Heart left ventricle (tissue), 13 donors: ENCODE results near the gene NTHL1.

Source experiments
- CTCF ChIP-seq, 12 donors: fragments of 200-600 bp; sonication (generic) in 4 of 12; IDR thresholded peaks; one replicate each; pipeline versions ENCODE4 v1.5.0 to v1.8.0; 2018 to 2022; ENCODE audit warnings: antibody characterized with exemption in 12 of 12, mild to moderate bottlenecking in 5 of 12
- POLR2A ChIP-seq, 2 donors: fragments of 450-650 bp; IDR thresholded peaks; one replicate each; pipeline ENCODE4 v1.6.1; 2017; ENCODE audit warnings: antibody characterized with exemption in 2 of 2, mild to moderate bottlenecking in 2 of 2, moderate library complexity in 2 of 2
- donor health status: ischemic (EF 13 %, LVEDD 7.1; RV severe dilation, severe dysfunction).
- donor health status: DM: no; HTN: yes; CAD: no.
- donor health status: DM: no; HTN: no; CAD: no.
- donor health status: ischemic (EF 25% LVEDD 6.9; RV normal size, moderate dysfunction).
- donor health status: ischemic (EF 25% LVEDD 5.7; RV mildly dilated, moderate dysfunction).
- donor health status: ischemic (EF 35%, LVEDD 5.7; RV mildly dilated, moderate dysfunction).
- donor health status: nonischemic (EF 11% LVEDD 7.7; RV severe dilation, severe dysfunction).
- donor health status: DM: yes; HTN: yes; CAD: no.
- donor health status: PGD.
- donor health status: ischemic (EF 29% LVEDD 5.4; RV normal size, mild dysfunction).
- donor health status: nonischemic (EF 23%, LVEDD 6.1; RV moderate dilation, normal function).

- TF ChIP-seq CTCF (IDR thresholded peaks at IDR 0.05) (no peak), POLR2A (IDR thresholded peaks at IDR 0.05) (no peak)
These were observed 35.3 kb upstream of the NTHL1 start for GRCh38 chr16:2082983-2083364.
